Neural cell (in vitro differentiated cells): ENCODE data around the gene SLC26A11.

Experiments
- EZH2 ChIP-seq: fragments of 200-600, 300-800 bp; shearing (Covaris generic), sonication (generic); IDR thresholded peaks from 2 replicates; pipeline ENCODE4 v1.6.1; 2014; ENCODE audit warnings: antibody characterized with exemption, low read length, borderline replicate concordance, mild to moderate bottlenecking; ENCODE audit not compliant: insufficient read depth, poor library complexity, severe bottlenecking
- SMC3 ChIP-seq: fragments of 450-650 bp; conservative IDR thresholded peaks from 2 replicates; pipeline ENCODE4 v1.6.1; 2014; ENCODE audit warnings: antibody characterized with exemption, mild to moderate bottlenecking, moderate library complexity; ENCODE audit not compliant: poor library complexity
- TF ChIP-seq, protein P1 (sequence below): fragments of 450-650 bp; IDR thresholded peaks from 2 replicates; pipeline ENCODE4 v1.5.1; 2014; ENCODE audit warnings: antibody characterized with exemption, mild to moderate bottlenecking, moderate library complexity; ENCODE audit not compliant: poor library complexity, severe bottlenecking

DNA sequence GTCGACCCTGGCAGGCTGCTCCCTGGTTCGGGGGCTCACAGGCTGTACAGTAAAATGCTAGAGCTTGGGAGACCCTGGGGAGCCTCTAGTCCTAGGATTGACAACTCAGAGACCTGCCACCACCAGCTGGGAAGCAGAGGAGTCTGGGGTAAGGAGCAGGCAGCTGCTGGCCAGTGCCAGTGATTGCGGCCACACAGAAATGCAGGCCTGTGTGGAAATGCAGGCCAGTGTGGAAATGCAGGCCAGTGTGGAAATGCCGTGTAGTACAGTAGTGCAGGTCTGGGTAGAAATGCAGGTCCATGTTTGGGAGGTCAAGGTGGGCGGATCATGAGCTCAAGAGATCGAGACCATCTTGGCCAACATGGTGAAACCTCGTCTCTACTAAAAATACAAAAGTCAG is 23.6 kb upstream of the SLC26A11 start:
- TF ChIP-seq, protein P1, sequence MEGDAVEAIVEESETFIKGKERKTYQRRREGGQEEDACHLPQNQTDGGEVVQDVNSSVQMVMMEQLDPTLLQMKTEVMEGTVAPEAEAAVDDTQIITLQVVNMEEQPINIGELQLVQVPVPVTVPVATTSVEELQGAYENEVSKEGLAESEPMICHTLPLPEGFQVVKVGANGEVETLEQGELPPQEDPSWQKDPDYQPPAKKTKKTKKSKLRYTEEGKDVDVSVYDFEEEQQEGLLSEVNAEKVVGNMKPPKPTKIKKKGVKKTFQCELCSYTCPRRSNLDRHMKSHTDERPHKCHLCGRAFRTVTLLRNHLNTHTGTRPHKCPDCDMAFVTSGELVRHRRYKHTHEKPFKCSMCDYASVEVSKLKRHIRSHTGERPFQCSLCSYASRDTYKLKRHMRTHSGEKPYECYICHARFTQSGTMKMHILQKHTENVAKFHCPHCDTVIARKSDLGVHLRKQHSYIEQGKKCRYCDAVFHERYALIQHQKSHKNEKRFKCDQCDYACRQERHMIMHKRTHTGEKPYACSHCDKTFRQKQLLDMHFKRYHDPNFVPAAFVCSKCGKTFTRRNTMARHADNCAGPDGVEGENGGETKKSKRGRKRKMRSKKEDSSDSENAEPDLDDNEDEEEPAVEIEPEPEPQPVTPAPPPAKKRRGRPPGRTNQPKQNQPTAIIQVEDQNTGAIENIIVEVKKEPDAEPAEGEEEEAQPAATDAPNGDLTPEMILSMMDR: no peak
- TF ChIP-seq EZH2: no peak
- no peak for TF ChIP-seq SMC3
